Measurements from ENCODE around the gene CRABP2. TPM values are rescaled to one million over a fixed set of nuclear protein-coding genes. Genes with fewer than 3 reads are reported as not detected.

The CRABP2 gene
- total and polyA plus RNA-seq, 2 donors (not counting 3 experiments of a cell fraction or from before 2014, with no cell fraction given), result 0.32 to 1.0 TPM

GRCh38 chr1:156658945-156659574 lies 46.3 kb downstream of the CRABP2 start:
- Histone ChIP-seq H2AFZ (ENCODE audit: low read depth, low read length) (no peak overlapping the region), H3K9me3 (replicated peaks; ENCODE audit: control insufficient read depth, insufficient read depth, low read length) (no peaks in the 10 kb centered on the region), H3K9ac (replicated peaks; ENCODE audit: extremely low read depth, insufficient read depth, low read length) (no peak overlapping the region), H3K27ac (ENCODE audit: insufficient read depth, low read depth, low read length) (no peak overlapping the region), H3K27me3 (ENCODE audit: control insufficient read depth in 2 of 2, insufficient read depth in 2 of 2, low read length in 2 of 2) (peaks cover 3 to 9% of the 10 kb centered on the region in 2 experiments), H3K4me2 (ENCODE audit: insufficient read depth, low read length) (peak overlapping the region; percentile 51), H3K36me3 (ENCODE audit: control insufficient read depth in 2 of 2, extremely low read depth in 1 of 2, insufficient read depth in 2 of 2, low read length in 2 of 2) (no peaks in the 10 kb centered on the region), H3K4me1 (ENCODE audit: control insufficient read depth, extremely low read depth, insufficient read depth, low read length) (peaks cover 56% of the 10 kb centered on the region), H3K9me1 (replicated peaks; ENCODE audit: control insufficient read depth, extremely low read depth, insufficient read depth, low read length) (no peaks in the 10 kb centered on the region), H4K20me1 (replicated peaks; ENCODE audit: control insufficient read depth, extremely low read depth, insufficient read depth, low read length) (no peaks in the 10 kb centered on the region), H3K79me2 (ENCODE audit: control insufficient read depth, insufficient read depth, low read length) (no peaks in the 10 kb centered on the region), H3K4me3 (replicated peaks in 1 of 3; ENCODE audit: insufficient read depth in 1 of 3, low read depth in 1 of 3, low read length in 3 of 3) (no peak overlapping the region)
- intact Hi-C loops (cut with micrococcal nuclease), result no loop called here
- no peak for FAIRE-seq
- no peak for DNase-seq (ENCODE audit: low read depth, low spot score)
- dilution Hi-C loops (cut with MboI; ENCODE audit: extremely low pct_ligation_motif_present, low sequenced_read_pairs), result no loop called here
- TF ChIP-seq JUN (IDR thresholded peaks at IDR 0.05; ENCODE audit: borderline replicate concordance, insufficient read depth, insufficient read length, low read depth) (no peak), MYC (IDR thresholded peaks at IDR 0.05; ENCODE audit: low read depth, low read length) (no peak), POLR2A (IDR thresholded peaks at IDR 0.05; ENCODE audit: low read depth, low read length) (no peak), FOS (IDR thresholded peaks at IDR 0.05; ENCODE audit: borderline replicate concordance, insufficient read depth, low read length) (no peak), EZH2 (IDR thresholded peaks at IDR 0.05; ENCODE audit: borderline replicate concordance, low read depth, low read length, severe bottlenecking) (no peak), GATA2 (IDR thresholded peaks at IDR 0.05; ENCODE audit: insufficient read depth, insufficient read length, low read depth, low read length) (no peak), POLR2AphosphoS5 (IDR thresholded peaks at IDR 0.05; ENCODE audit: insufficient read depth, low read depth, low read length) (no peak)
- TF ChIP-seq, protein P1, sequence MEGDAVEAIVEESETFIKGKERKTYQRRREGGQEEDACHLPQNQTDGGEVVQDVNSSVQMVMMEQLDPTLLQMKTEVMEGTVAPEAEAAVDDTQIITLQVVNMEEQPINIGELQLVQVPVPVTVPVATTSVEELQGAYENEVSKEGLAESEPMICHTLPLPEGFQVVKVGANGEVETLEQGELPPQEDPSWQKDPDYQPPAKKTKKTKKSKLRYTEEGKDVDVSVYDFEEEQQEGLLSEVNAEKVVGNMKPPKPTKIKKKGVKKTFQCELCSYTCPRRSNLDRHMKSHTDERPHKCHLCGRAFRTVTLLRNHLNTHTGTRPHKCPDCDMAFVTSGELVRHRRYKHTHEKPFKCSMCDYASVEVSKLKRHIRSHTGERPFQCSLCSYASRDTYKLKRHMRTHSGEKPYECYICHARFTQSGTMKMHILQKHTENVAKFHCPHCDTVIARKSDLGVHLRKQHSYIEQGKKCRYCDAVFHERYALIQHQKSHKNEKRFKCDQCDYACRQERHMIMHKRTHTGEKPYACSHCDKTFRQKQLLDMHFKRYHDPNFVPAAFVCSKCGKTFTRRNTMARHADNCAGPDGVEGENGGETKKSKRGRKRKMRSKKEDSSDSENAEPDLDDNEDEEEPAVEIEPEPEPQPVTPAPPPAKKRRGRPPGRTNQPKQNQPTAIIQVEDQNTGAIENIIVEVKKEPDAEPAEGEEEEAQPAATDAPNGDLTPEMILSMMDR (IDR thresholded peaks at IDR 0.05; ENCODE audit: extremely low read depth in 1 of 2, insufficient read depth in 1 of 2, low read depth in 1 of 2, low read length in 2 of 2), result no peak
- TF ChIP-seq, protein P2, sequence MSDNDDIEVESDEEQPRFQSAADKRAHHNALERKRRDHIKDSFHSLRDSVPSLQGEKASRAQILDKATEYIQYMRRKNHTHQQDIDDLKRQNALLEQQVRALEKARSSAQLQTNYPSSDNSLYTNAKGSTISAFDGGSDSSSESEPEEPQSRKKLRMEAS (IDR thresholded peaks at IDR 0.05; ENCODE audit: insufficient read depth, insufficient read length), result no peak
- ChIA-PET POLR2A (interaction anchor here (4.5 kb wide), 1 partner anchor 17 kb away, joined by 32 read pairs; the partner anchor contains the start of gene NES), CTCF (interaction anchor here (0.6 to 8.7 kb wide), 9 partner anchors 9 to 269 kb away, joined by 3 to 237 read pairs (median 4); partner anchors contain the start of genes HAPLN2 and NES)
- no TSS peak for BruUV-seq (replicated peaks)

Measured in endothelial cell of umbilical vein (primary cell).